Liver (tissue), 9 donors: ENCODE data around the gene SOHLH1. TPM values are rescaled to one million over a fixed set of nuclear protein-coding genes. Genes with fewer than 3 reads are reported as not detected.

Source experiments
- DNase-seq: peaks from one replicate; pipeline ENCODE4 v3.0.0-alpha.2; 2017; ENCODE audit warnings: low spot score
- H3K27ac ChIP-seq, 2 donors: one replicate each; pipeline ENCODE4 v1.7.0; 2013; ENCODE audit warnings: inconsistent platforms in 2 of 2, low read length in 2 of 2, control low read depth in 1 of 2, low read depth in 1 of 2, mild to moderate bottlenecking in 1 of 2
- H3K27me3 ChIP-seq, 4 donors: one replicate each; pipeline versions ENCODE4 v1.6.1 to v1.7.0; 2013; ENCODE audit warnings: low read length in 3 of 4, inconsistent platforms in 1 of 4, mild to moderate bottlenecking in 1 of 4, moderate library complexity in 1 of 4; ENCODE audit not compliant: control insufficient read depth in 4 of 4, insufficient read depth in 4 of 4
- H3K36me3 ChIP-seq, 4 donors: one replicate each; pipeline versions ENCODE4 v1.6.1 to v1.7.0; 2013; ENCODE audit warnings: low read length in 3 of 4, mild to moderate bottlenecking in 3 of 4, low read depth in 1 of 4, moderate library complexity in 1 of 4; ENCODE audit not compliant: control insufficient read depth in 4 of 4, insufficient read depth in 3 of 4
- H3K4me1 ChIP-seq, 4 donors: one replicate each; pipeline versions ENCODE4 v1.6.1 to v1.7.0; 2013; ENCODE audit warnings: low read length in 3 of 4, mild to moderate bottlenecking in 3 of 4, moderate library complexity in 1 of 4; ENCODE audit not compliant: control insufficient read depth in 4 of 4, insufficient read depth in 4 of 4
- H3K4me3 ChIP-seq, 3 donors: one replicate each; pipeline versions ENCODE4 v1.6.1 to v1.7.0; 2013; ENCODE audit warnings: low read length in 3 of 3, control low read depth in 1 of 3, low read depth in 1 of 3, mild to moderate bottlenecking in 1 of 3
- H3K9ac ChIP-seq, 2 donors: one replicate each; pipeline ENCODE4 v1.7.0; 2013; ENCODE audit warnings: low read length in 2 of 2, mild to moderate bottlenecking in 2 of 2, moderate library complexity in 2 of 2, control low read depth in 1 of 2, low read depth in 1 of 2
- H3K9me3 ChIP-seq, 4 donors: one replicate each; pipeline versions ENCODE4 v1.6.1 to v1.7.0; 2013; ENCODE audit warnings: low read length in 3 of 4; ENCODE audit not compliant: control insufficient read depth in 4 of 4
- FOXA1 ChIP-seq: IDR thresholded peaks from 2 replicates; pipeline ENCODE4 v1.6.1; 2016; ENCODE audit warnings: antibody characterized with exemption
- FOXA2 ChIP-seq: IDR thresholded peaks from 2 replicates; pipeline ENCODE4 v1.6.1; 2016; ENCODE audit warnings: antibody characterized with exemption
- GABPA ChIP-seq, 2 donors: IDR thresholded peaks in 1 of 2; conservative IDR thresholded peaks in 1 of 2; 2 replicates each; pipeline ENCODE4 v1.6.1; 2016; ENCODE audit warnings: antibody characterized with exemption in 2 of 2, mild to moderate bottlenecking in 1 of 2, moderate library complexity in 1 of 2
- HNF4A ChIP-seq, 2 donors: conservative IDR thresholded peaks; 2 replicates each; pipeline ENCODE4 v1.6.1; 2016; ENCODE audit warnings: antibody characterized with exemption in 2 of 2, mild to moderate bottlenecking in 2 of 2
- JUND ChIP-seq, 2 donors: IDR thresholded peaks; 2 replicates each; pipeline ENCODE4 v1.6.1; 2016; ENCODE audit warnings: antibody characterized with exemption in 2 of 2
- RAD21 ChIP-seq, 2 donors: IDR thresholded peaks; 2 replicates each; pipeline ENCODE4 v1.6.1; 2016; ENCODE audit warnings: antibody characterized with exemption in 2 of 2, mild to moderate bottlenecking in 2 of 2
- RXRA ChIP-seq, 2 donors: IDR thresholded peaks; 2 replicates each; pipeline ENCODE4 v1.6.1; 2017 to 2018; ENCODE audit warnings: antibody characterized with exemption in 2 of 2, mild to moderate bottlenecking in 1 of 2
- YY1 ChIP-seq: IDR thresholded peaks from 2 replicates; pipeline ENCODE4 v1.6.1; 2016; ENCODE audit warnings: antibody characterized with exemption, mild to moderate bottlenecking
- WGBS: extraction: QIAGEN DNeasy Blood & Tissue Kit; methylation state at CpG from one replicate; pipeline ENCODE4 v1.1.7; 2013; 5-methylcytosine and 5-hydroxymethylcytosine counted together
- polyA plus RNA-seq, 2 donors: library from polyadenylated mRNA; stranded (reverse) in 1 of 2; unstranded in 1 of 2; fragments of 200-250 nt in 1 of 2; fragments of >200 nt in 1 of 2; fragmentation: Nextera tagmentation in 1 of 2; extraction: Ambion mirVana in 1 of 2; gene quantifications; one replicate each; pipeline versions ENCODE4 v1.2.1 to v1.2.3, GENCODE V29; 2013 to 2015
- total RNA-seq, 2 donors: library from RNA; depleted of rRNA; stranded (reverse); fragments of >200 nt; gene quantifications; one replicate each; pipeline ENCODE4 v1.2.3, GENCODE V29; 2014
- TF ChIP-seq, protein P1 (sequence below): IDR thresholded peaks from 2 replicates; pipeline ENCODE4 v1.6.1; 2016; ENCODE audit warnings: antibody characterized with exemption
- TF ChIP-seq, protein P2 (sequence below): IDR thresholded peaks from 2 replicates; pipeline ENCODE4 v1.6.1; 2016; ENCODE audit warnings: antibody characterized with exemption, mild to moderate bottlenecking
- TF ChIP-seq, protein P3 (sequence below): IDR thresholded peaks from 2 replicates; pipeline ENCODE4 v1.6.1; 2016; ENCODE audit warnings: antibody characterized with exemption
- TF ChIP-seq, protein P4 (sequence below): IDR thresholded peaks from 2 replicates; pipeline ENCODE4 v1.6.1; 2016; ENCODE audit warnings: antibody characterized with exemption
- donor health status: healthy.
- donor health status: healthy.
- donor health status: healthy.
- donor health status: healthy.
- donor health status: healthy.

SOHLH1 gene
- total and polyA plus RNA-seq, 4 donors = not detected

DNA sequence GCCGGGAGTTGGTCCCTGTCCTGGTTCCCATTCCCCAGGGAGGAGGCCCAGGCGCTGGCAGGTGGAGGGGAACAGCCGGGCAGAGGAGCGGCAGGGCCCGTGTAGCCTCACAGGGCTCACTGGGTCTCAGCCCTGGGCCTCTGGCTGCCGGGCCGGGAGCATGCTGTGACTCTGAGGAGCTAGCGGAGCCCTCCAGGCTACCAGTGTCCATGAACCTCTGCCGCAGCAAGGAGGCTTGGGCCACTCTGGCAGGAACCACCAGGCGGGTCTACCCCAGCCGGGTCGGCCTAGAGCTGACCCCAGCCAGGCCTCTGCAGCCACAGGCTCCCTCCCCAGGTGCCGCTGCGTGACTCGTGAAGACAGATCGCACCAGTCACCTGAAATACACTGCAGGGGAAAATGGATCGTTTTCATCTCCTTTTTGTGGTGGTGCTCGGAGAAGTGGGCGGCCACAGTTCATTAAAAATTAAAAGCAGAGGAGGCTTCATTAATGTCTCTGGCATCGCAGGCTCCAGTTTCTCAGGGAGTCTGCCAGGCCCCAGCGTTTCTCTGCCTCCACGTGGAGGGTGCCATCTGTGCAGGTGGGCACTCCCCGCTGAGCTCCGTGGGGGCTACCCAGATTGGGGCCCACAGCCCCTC is 46.5 kb upstream of the SOHLH1 start:
- WGBS = 85% methylated on average over 24 of the region's 24 CpGs
- Histone ChIP-seq H3K27ac (no peak overlapping the region), H3K4me3 (no peak overlapping the region), H3K9ac (no peak overlapping the region), H3K4me1 (no peaks in the 10 kb centered on the region), H3K9me3 (no peaks in the 10 kb centered on the region), H3K27me3 (no peaks in the 10 kb centered on the region), H3K36me3 (no peaks in the 10 kb centered on the region)
- no peak for DNase-seq
- TF ChIP-seq FOXA2 (no peak), HNF4A (conservative IDR thresholded peaks at IDR 0.05) (no peak), GABPA (IDR thresholded peaks at IDR 0.05 in 1 of 2, conservative IDR thresholded peaks at IDR 0.05 in 1 of 2) (no peak), YY1 (no peak), RXRA (IDR thresholded peaks at IDR 0.05) (no peak), JUND (IDR thresholded peaks at IDR 0.05) (no peak), RAD21 (IDR thresholded peaks at IDR 0.05) (no peak)
- TF ChIP-seq, protein P1, sequence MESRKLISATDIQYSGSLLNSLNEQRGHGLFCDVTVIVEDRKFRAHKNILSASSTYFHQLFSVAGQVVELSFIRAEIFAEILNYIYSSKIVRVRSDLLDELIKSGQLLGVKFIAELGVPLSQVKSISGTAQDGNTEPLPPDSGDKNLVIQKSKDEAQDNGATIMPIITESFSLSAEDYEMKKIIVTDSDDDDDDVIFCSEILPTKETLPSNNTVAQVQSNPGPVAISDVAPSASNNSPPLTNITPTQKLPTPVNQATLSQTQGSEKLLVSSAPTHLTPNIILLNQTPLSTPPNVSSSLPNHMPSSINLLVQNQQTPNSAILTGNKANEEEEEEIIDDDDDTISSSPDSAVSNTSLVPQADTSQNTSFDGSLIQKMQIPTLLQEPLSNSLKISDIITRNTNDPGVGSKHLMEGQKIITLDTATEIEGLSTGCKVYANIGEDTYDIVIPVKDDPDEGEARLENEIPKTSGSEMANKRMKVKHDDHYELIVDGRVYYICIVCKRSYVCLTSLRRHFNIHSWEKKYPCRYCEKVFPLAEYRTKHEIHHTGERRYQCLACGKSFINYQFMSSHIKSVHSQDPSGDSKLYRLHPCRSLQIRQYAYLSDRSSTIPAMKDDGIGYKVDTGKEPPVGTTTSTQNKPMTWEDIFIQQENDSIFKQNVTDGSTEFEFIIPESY = no peak
- TF ChIP-seq, protein P2, sequence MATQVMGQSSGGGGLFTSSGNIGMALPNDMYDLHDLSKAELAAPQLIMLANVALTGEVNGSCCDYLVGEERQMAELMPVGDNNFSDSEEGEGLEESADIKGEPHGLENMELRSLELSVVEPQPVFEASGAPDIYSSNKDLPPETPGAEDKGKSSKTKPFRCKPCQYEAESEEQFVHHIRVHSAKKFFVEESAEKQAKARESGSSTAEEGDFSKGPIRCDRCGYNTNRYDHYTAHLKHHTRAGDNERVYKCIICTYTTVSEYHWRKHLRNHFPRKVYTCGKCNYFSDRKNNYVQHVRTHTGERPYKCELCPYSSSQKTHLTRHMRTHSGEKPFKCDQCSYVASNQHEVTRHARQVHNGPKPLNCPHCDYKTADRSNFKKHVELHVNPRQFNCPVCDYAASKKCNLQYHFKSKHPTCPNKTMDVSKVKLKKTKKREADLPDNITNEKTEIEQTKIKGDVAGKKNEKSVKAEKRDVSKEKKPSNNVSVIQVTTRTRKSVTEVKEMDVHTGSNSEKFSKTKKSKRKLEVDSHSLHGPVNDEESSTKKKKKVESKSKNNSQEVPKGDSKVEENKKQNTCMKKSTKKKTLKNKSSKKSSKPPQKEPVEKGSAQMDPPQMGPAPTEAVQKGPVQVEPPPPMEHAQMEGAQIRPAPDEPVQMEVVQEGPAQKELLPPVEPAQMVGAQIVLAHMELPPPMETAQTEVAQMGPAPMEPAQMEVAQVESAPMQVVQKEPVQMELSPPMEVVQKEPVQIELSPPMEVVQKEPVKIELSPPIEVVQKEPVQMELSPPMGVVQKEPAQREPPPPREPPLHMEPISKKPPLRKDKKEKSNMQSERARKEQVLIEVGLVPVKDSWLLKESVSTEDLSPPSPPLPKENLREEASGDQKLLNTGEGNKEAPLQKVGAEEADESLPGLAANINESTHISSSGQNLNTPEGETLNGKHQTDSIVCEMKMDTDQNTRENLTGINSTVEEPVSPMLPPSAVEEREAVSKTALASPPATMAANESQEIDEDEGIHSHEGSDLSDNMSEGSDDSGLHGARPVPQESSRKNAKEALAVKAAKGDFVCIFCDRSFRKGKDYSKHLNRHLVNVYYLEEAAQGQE = no peak
- TF ChIP-seq, protein P3, sequence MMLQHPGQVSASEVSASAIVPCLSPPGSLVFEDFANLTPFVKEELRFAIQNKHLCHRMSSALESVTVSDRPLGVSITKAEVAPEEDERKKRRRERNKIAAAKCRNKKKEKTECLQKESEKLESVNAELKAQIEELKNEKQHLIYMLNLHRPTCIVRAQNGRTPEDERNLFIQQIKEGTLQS = no peak

DNA sequence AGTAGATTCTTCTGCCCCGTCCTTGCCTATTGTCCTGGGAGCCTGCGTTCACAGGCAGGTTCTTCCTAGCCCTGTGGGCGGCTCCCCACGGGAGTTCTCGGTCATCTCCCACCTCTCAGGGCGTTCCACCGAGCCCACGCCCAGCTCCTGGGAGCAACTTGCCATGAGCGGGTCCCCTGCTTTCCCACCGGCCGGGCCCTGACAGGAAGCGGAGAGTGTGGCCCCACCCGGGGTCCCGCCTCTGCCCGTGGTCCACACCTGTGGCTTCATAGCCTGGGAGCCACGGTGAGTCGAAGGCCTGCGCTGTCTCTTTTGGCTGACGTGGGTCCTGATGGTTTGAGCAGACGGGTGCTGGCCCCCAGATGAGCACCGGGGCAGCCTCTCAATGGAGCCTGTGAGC is 45.9 kb upstream of the SOHLH1 start:
- no peak overlapping the region for H3K9ac ChIP-seq
- 83% methylated on average over 21 of the region's 21 CpGs for WGBS
- no peaks in the 10 kb centered on the region for H3K36me3 ChIP-seq
- no peak for DNase-seq
- H3K27ac ChIP-seq = no peak overlapping the region
- peaks cover 0 to 3% (median under 1%) of the 10 kb centered on the region in 4 donors for H3K27me3 ChIP-seq
- no peak for TF ChIP-seq FOXA2
- TF ChIP-seq FOXA1 = no peak
- TF ChIP-seq, protein P4, sequence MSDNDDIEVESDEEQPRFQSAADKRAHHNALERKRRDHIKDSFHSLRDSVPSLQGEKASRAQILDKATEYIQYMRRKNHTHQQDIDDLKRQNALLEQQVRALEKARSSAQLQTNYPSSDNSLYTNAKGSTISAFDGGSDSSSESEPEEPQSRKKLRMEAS = no peak
- H3K9me3 ChIP-seq = no peaks in the 10 kb centered on the region
- no peak overlapping the region for H3K4me3 ChIP-seq
- H3K4me1 ChIP-seq = no peaks in the 10 kb centered on the region
